ENCODE measurements around the gene OR8G1.

Gene OR8G1

GRCh38 chr11:124240621-124241397, at the start of gene OR8G1:
Gene OR8G1 (plus strand): TSS chr11:124241095. CDS start chr11:124249676, 8,581 bp downstream.
- Mint-ChIP-seq H3K27ac (no peak within 1 kb of the TSS), H3K9me3 (no peaks in the 10 kb centered on the region), H3K27me3 (peaks cover 5% of the 10 kb centered on the region), H3K4me3 (no peak within 1 kb of the TSS), H3K4me1 (no peaks in the 10 kb centered on the region), H3K36me3 (ENCODE audit: low read depth) (no peaks in the 10 kb centered on the region)
- ATAC-seq: no peak
- DNase-seq: no peak

- H3K4me1 Mint-ChIP-seq: no peaks in the 10 kb centered on the region
- peaks cover 12% of the 10 kb centered on the region for H3K27me3 Mint-ChIP-seq
- no peak overlapping the region for H3K27ac Mint-ChIP-seq
- no peak for DNase-seq
- H3K36me3 Mint-ChIP-seq (ENCODE audit: low read depth): no peaks in the 10 kb centered on the region
- no peak for ATAC-seq
- no peak overlapping the region for H3K4me3 Mint-ChIP-seq
- no peaks in the 10 kb centered on the region for H3K9me3 Mint-ChIP-seq
These were observed 47.5 kb upstream of the OR8G1 start for GRCh38 chr11:124193221-124194010.

GRCh38 chr11:124194293-124195188, 46.4 kb upstream of the OR8G1 start:
- H3K9me3 Mint-ChIP-seq: no peaks in the 10 kb centered on the region
- H3K4me3 Mint-ChIP-seq: no peak overlapping the region
- peaks cover 12% of the 10 kb centered on the region for H3K27me3 Mint-ChIP-seq
- no peak overlapping the region for H3K27ac Mint-ChIP-seq
- H3K36me3 Mint-ChIP-seq (ENCODE audit: low read depth): no peaks in the 10 kb centered on the region
- no peaks in the 10 kb centered on the region for H3K4me1 Mint-ChIP-seq
- ATAC-seq (no peak), DNase-seq (no peak)

- Mint-ChIP-seq H3K4me3 (no peak overlapping the region), H3K4me1 (no peaks in the 10 kb centered on the region), H3K36me3 (ENCODE audit: low read depth) (no peaks in the 10 kb centered on the region), H3K27ac (no peak overlapping the region), H3K9me3 (no peaks in the 10 kb centered on the region), H3K27me3 (peaks cover 15% of the 10 kb centered on the region)
- DNase-seq: peak; percentile 44
- ATAC-seq: peak; percentile 77
These were observed 45.6 kb upstream of the OR8G1 start for GRCh38 chr11:124195189-124195734.

- Mint-ChIP-seq H3K36me3 (ENCODE audit: low read depth) (no peaks in the 10 kb centered on the region), H3K27ac (no peak overlapping the region), H3K4me1 (no peaks in the 10 kb centered on the region), H3K4me3 (no peak overlapping the region), H3K27me3 (peaks cover 12% of the 10 kb centered on the region), H3K9me3 (no peaks in the 10 kb centered on the region)
- ATAC-seq: no peak
- no peak for DNase-seq
These were observed 42.9 kb upstream of the OR8G1 start for GRCh38 chr11:124197999-124198398.

GRCh38 chr11:124198897-124199296, 42.0 kb upstream of the OR8G1 start:
- Mint-ChIP-seq H3K4me1 (no peaks in the 10 kb centered on the region), H3K4me3 (no peak overlapping the region), H3K9me3 (no peaks in the 10 kb centered on the region), H3K27ac (no peak overlapping the region), H3K27me3 (peaks cover 12% of the 10 kb centered on the region), H3K36me3 (ENCODE audit: low read depth) (no peaks in the 10 kb centered on the region)
- DNase-seq (no peak), ATAC-seq (peak; percentile 59)

GRCh38 chr11:124199702-124200101, 41.2 kb upstream of the OR8G1 start:
- no peak for ATAC-seq
- H3K36me3 Mint-ChIP-seq (ENCODE audit: low read depth): no peaks in the 10 kb centered on the region
- H3K9me3 Mint-ChIP-seq: no peaks in the 10 kb centered on the region
- no peak for DNase-seq
- H3K27me3 Mint-ChIP-seq: peaks cover 12% of the 10 kb centered on the region
- H3K4me1 Mint-ChIP-seq: no peaks in the 10 kb centered on the region
- H3K4me3 Mint-ChIP-seq: no peak overlapping the region
- H3K27ac Mint-ChIP-seq: no peak overlapping the region

- H3K27me3 Mint-ChIP-seq: peaks cover 12% of the 10 kb centered on the region
- H3K27ac Mint-ChIP-seq: no peak overlapping the region
- no peaks in the 10 kb centered on the region for H3K36me3 Mint-ChIP-seq (ENCODE audit: low read depth)
- no peaks in the 10 kb centered on the region for H3K9me3 Mint-ChIP-seq
- no peaks in the 10 kb centered on the region for H3K4me1 Mint-ChIP-seq
- ATAC-seq (no peak), DNase-seq (no peak)
- no peak overlapping the region for H3K4me3 Mint-ChIP-seq
These were observed 40.2 kb upstream of the OR8G1 start for GRCh38 chr11:124200671-124201070.

GRCh38 chr11:124202951-124203350, 37.9 kb upstream of the OR8G1 start:
- H3K27me3 Mint-ChIP-seq: peaks cover 8% of the 10 kb centered on the region
- H3K4me3 Mint-ChIP-seq: no peak overlapping the region
- no peaks in the 10 kb centered on the region for H3K9me3 Mint-ChIP-seq
- H3K4me1 Mint-ChIP-seq: no peaks in the 10 kb centered on the region
- ATAC-seq (no peak), DNase-seq (no peak)
- no peak overlapping the region for H3K27ac Mint-ChIP-seq
- no peaks in the 10 kb centered on the region for H3K36me3 Mint-ChIP-seq (ENCODE audit: low read depth)

GRCh38 chr11:124204008-124204407, 36.9 kb upstream of the OR8G1 start:
- Mint-ChIP-seq H3K4me1 (no peaks in the 10 kb centered on the region), H3K27me3 (peaks cover 3% of the 10 kb centered on the region), H3K27ac (no peak overlapping the region), H3K36me3 (ENCODE audit: low read depth) (no peaks in the 10 kb centered on the region), H3K4me3 (no peak overlapping the region), H3K9me3 (no peaks in the 10 kb centered on the region)
- no peak for DNase-seq
- ATAC-seq: no peak

- Mint-ChIP-seq H3K27me3 (no peaks in the 10 kb centered on the region), H3K4me3 (no peak overlapping the region), H3K27ac (no peak overlapping the region), H3K9me3 (no peaks in the 10 kb centered on the region), H3K36me3 (ENCODE audit: low read depth) (no peaks in the 10 kb centered on the region), H3K4me1 (no peaks in the 10 kb centered on the region)
- no peak for ATAC-seq
- DNase-seq: no peak
These were observed 33.6 kb upstream of the OR8G1 start for GRCh38 chr11:124207102-124207792.

GRCh38 chr11:124209824-124210357, 31.0 kb upstream of the OR8G1 start:
- no peaks in the 10 kb centered on the region for H3K4me1 Mint-ChIP-seq

GRCh38 chr11:124210421-124210820, 30.5 kb upstream of the OR8G1 start:
- no peaks in the 10 kb centered on the region for H3K27me3 Mint-ChIP-seq
- no peaks in the 10 kb centered on the region for H3K36me3 Mint-ChIP-seq (ENCODE audit: low read depth)
- no peaks in the 10 kb centered on the region for H3K4me1 Mint-ChIP-seq
- H3K9me3 Mint-ChIP-seq: no peaks in the 10 kb centered on the region
- DNase-seq (no peak), ATAC-seq (no peak)
- H3K4me3 Mint-ChIP-seq: no peak overlapping the region
- no peak overlapping the region for H3K27ac Mint-ChIP-seq

More at GRCh38 chr11:124209824-124210357, 31.0 kb upstream of the OR8G1 start:
- H3K27ac Mint-ChIP-seq: no peak overlapping the region
- no peak overlapping the region for H3K4me3 Mint-ChIP-seq
- no peak for ATAC-seq
- no peaks in the 10 kb centered on the region for H3K9me3 Mint-ChIP-seq
- no peaks in the 10 kb centered on the region for H3K36me3 Mint-ChIP-seq (ENCODE audit: low read depth)
- no peak for DNase-seq
- no peaks in the 10 kb centered on the region for H3K27me3 Mint-ChIP-seq

All from activated naive CD8-positive, alpha-beta T cell treated with anti-CD3 and anti-CD28 coated beads, Interleukin-2, amount 50 U/mL, for 24 hours (primary cell).